Hepatocyte (in vitro differentiated cells): ENCODE measurements around the gene CPVL. TPM values are rescaled to one million over a fixed set of nuclear protein-coding genes. Genes with fewer than 3 reads are reported as not detected.

Source experiments
- DNase-seq: peaks from one replicate; pipeline ENCODE4 v3.0.0-alpha.2; 2016; ENCODE audit warnings: low spot score
- H2AFZ ChIP-seq: fragments of 200-600 bp; sonication (generic); 2 replicates; pipeline ENCODE4 v1.6.0; 2016; ENCODE audit warnings: antibody characterized with exemption, mild to moderate bottlenecking
- H3K27ac ChIP-seq: fragments of 200-600 bp; sonication (generic); 2 replicates; pipeline ENCODE4 v1.5.1; 2016; ENCODE audit warnings: mild to moderate bottlenecking
- H3K27me3 ChIP-seq: fragments of 200-600 bp; sonication (generic); 2 replicates; pipeline ENCODE4 v1.6.1; 2016
- H3K36me3 ChIP-seq: fragments of 200-600 bp; sonication (generic); replicated peaks from 2 replicates; pipeline ENCODE4 v1.5.1; 2016; ENCODE audit warnings: low read depth; ENCODE audit not compliant: insufficient read depth
- H3K4me1 ChIP-seq: fragments of 200-600 bp; sonication (generic); 2 replicates; pipeline ENCODE4 v1.5.1; 2016; ENCODE audit warnings: mild to moderate bottlenecking, moderate library complexity; ENCODE audit not compliant: insufficient read depth
- H3K4me2 ChIP-seq: fragments of 200-600 bp; sonication (generic); 2 replicates; pipeline ENCODE4 v1.6.0; 2016
- H3K4me3 ChIP-seq: fragments of 200-600 bp; sonication (generic); 2 replicates; pipeline ENCODE4 v1.5.1; 2016; ENCODE audit warnings: mild to moderate bottlenecking
- H3K79me2 ChIP-seq: fragments of 200-600 bp; sonication (generic); 2 replicates; pipeline ENCODE4 v1.6.0; 2017; ENCODE audit warnings: mild to moderate bottlenecking
- H3K9me2 ChIP-seq: fragments of 200-600 bp; sonication (generic); replicated peaks from 2 replicates; pipeline ENCODE4 v1.6.0; 2017; ENCODE audit warnings: mild to moderate bottlenecking; ENCODE audit not compliant: insufficient read depth
- H3K9me3 ChIP-seq: fragments of 200-600 bp; sonication (generic); 2 replicates; pipeline ENCODE4 v1.5.1; 2016; ENCODE audit warnings: low read depth, mild to moderate bottlenecking
- H4K20me1 ChIP-seq: fragments of 200-600 bp; sonication (generic); 2 replicates; pipeline ENCODE4 v1.6.0; 2016; ENCODE audit warnings: mild to moderate bottlenecking; ENCODE audit not compliant: insufficient read depth, poor library complexity, severe bottlenecking
- EZH2 ChIP-seq: fragments of 200-600 bp; sonication (generic); IDR thresholded peaks from 2 replicates; pipeline ENCODE4 v1.6.1; 2016; ENCODE audit warnings: antibody characterized with exemption, mild to moderate bottlenecking, borderline replicate concordance
- EZH2phosphoT487 ChIP-seq: fragments of 200-600 bp; sonication (generic); IDR thresholded peaks from one replicate; pipeline ENCODE4 v1.6.1; 2018; ENCODE audit warnings: antibody characterized with exemption, mild to moderate bottlenecking, low read depth, moderate library complexity; ENCODE audit not compliant: unreplicated experiment, severe bottlenecking
- WGBS: methylation state at CpG from one replicate; pipeline ENCODE4 v1.1.6; 2016; ENCODE audit warnings: low lambda C conversion rate; ENCODE audit errors: missing lambda C conversion rate; 5-methylcytosine and 5-hydroxymethylcytosine counted together
- polyA plus RNA-seq: library from polyadenylated mRNA; unstranded; fragments of >200 nt; fragmentation: Nextera tagmentation; extraction: Ambion mirVana; gene quantifications from 2 replicates; pipeline ENCODE4 v1.2.1, GENCODE V29; 2016
- total RNA-seq: library from RNA; depleted of rRNA; stranded (reverse); fragments of >200 nt; gene quantifications from 2 replicates; pipeline ENCODE4 v1.2.3, GENCODE V29; 2014
- TF ChIP-seq, protein P1 (sequence below): fragments of 200-600 bp; sonication (generic); IDR thresholded peaks from 2 replicates; pipeline ENCODE4 v1.5.1; 2016; ENCODE audit warnings: antibody characterized with exemption, mild to moderate bottlenecking; ENCODE audit not compliant: poor library complexity

Gene CPVL
- total and polyA plus RNA-seq, 2 experiments from 2014 or later = 26.2 to 36.3 TPM

DNA sequence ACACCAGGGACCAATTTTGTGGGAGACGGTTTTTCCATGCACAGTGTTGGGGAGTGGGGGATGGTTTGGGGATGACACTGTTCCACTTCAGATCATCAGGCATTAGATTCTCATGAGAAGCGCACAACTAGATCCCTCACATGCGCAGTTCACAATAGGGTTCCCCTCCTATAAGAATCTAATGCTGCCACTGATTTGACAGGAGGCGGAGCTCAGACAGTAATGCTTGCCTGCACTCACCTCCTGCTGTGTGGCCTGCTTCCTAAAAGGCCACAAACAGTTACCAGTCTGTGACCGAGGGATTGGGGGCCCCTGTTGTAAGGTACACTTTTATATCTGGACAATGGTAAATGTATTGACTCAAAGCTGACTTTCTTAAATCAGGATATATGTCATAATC lies 142.6 kb downstream of the CPVL start:
- Histone ChIP-seq H3K9me2 (no peaks in the 10 kb centered on the region), H3K79me2 (no peaks in the 10 kb centered on the region), H3K36me3 (no peaks in the 10 kb centered on the region), H3K27ac (no peak overlapping the region), H3K4me2 (no peak overlapping the region), H2AFZ (no peak overlapping the region), H3K9me3 (no peaks in the 10 kb centered on the region), H3K4me1 (no peaks in the 10 kb centered on the region), H3K27me3 (no peaks in the 10 kb centered on the region), H3K4me3 (no peak overlapping the region), H4K20me1 (no peaks in the 10 kb centered on the region)
- TF ChIP-seq EZH2phosphoT487 = no peak
- TF ChIP-seq, protein P1, sequence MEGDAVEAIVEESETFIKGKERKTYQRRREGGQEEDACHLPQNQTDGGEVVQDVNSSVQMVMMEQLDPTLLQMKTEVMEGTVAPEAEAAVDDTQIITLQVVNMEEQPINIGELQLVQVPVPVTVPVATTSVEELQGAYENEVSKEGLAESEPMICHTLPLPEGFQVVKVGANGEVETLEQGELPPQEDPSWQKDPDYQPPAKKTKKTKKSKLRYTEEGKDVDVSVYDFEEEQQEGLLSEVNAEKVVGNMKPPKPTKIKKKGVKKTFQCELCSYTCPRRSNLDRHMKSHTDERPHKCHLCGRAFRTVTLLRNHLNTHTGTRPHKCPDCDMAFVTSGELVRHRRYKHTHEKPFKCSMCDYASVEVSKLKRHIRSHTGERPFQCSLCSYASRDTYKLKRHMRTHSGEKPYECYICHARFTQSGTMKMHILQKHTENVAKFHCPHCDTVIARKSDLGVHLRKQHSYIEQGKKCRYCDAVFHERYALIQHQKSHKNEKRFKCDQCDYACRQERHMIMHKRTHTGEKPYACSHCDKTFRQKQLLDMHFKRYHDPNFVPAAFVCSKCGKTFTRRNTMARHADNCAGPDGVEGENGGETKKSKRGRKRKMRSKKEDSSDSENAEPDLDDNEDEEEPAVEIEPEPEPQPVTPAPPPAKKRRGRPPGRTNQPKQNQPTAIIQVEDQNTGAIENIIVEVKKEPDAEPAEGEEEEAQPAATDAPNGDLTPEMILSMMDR = no peak
- no peak for TF ChIP-seq EZH2
- no peak for DNase-seq
- 92% methylated on average over 5 of the region's 5 CpGs for WGBS

DNA sequence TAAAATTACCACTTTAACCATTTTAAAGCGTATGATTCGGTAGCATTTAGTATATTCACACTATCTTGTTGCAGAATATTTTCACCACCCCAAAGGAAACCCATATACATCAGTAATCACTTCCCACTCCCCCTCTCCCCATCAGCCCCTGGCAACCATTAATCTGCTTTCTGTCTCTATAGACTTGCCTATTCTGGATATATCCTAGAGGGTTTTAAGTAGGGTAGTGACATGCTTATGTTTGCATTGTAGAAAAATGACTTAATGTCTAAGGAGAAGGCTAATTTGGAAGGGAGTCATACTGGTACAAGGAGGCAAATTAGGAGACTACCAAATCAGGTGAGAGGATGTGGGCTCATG lies 145.6 kb downstream of the CPVL start:
- no peak overlapping the region for H3K27ac ChIP-seq
- no peaks in the 10 kb centered on the region for H3K9me2 ChIP-seq
- no peak overlapping the region for H3K4me3 ChIP-seq
- H2AFZ ChIP-seq = no peak overlapping the region
- H3K4me1 ChIP-seq = peaks cover 6% of the 10 kb centered on the region
- no peaks in the 10 kb centered on the region for H3K36me3 ChIP-seq
- WGBS = 97% methylated on average over 2 of the region's 2 CpGs
- no peaks in the 10 kb centered on the region for H4K20me1 ChIP-seq
- H3K79me2 ChIP-seq = no peaks in the 10 kb centered on the region
- TF ChIP-seq, protein P1 = no peak
- TF ChIP-seq EZH2 = no peak
- no peak for TF ChIP-seq EZH2phosphoT487
- H3K27me3 ChIP-seq = no peaks in the 10 kb centered on the region
- H3K9me3 ChIP-seq = no peaks in the 10 kb centered on the region
- no peak for DNase-seq
- H3K4me2 ChIP-seq = no peak overlapping the region

DNA sequence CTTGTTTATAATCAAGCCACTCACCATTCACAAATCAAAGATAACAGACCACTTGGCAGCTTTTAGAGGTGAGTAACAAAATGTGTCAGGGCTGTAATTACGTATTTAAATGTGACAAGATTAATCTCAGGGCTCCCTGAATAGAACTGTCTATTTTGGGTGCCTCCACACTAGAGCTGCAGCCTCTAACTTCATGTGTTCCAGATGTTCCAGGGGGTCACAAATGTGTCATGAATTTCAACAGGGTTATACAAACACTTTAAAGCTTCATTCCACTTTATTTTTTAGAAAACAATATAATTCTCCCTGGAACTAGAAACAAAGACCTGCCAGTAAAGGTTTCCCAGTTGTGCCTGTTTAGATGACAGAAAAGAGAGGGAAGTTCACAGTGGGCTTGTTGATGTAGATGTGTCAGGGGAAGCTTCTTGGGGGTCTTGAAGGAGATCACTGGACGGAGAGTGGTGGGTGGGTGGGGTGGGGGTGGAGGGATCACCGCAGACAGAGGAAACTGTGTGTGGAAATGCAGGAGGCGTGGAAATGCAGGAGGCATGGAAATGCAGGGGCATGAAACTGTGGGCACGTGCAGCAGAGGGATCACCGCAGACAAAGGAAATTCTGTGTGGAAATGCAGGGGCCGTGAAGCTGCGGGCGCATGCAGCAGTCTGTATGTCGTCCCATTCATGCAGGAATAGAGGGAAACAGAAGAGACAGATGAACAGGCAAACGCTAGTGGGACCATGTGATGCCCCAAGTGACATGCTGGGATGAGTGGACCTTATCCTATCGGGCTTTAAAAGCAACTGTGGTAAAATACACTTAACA lies 146.2 kb downstream of the CPVL start:
- Histone ChIP-seq H3K79me2 (no peaks in the 10 kb centered on the region), H3K36me3 (no peaks in the 10 kb centered on the region), H3K4me3 (no peak overlapping the region), H4K20me1 (no peaks in the 10 kb centered on the region), H3K27ac (no peak overlapping the region), H3K9me2 (no peaks in the 10 kb centered on the region), H3K9me3 (no peaks in the 10 kb centered on the region), H3K4me2 (no peak overlapping the region), H2AFZ (no peak overlapping the region), H3K27me3 (no peaks in the 10 kb centered on the region), H3K4me1 (peaks cover 6% of the 10 kb centered on the region)
- WGBS = 78% methylated on average over 12 of the region's 12 CpGs
- no peak for TF ChIP-seq EZH2phosphoT487
- TF ChIP-seq, protein P1 = no peak
- TF ChIP-seq EZH2 = no peak
- no peak for DNase-seq
